HCT116 (cell line): ENCODE results near the gene TTR. TPM values are rescaled to one million over a fixed set of nuclear protein-coding genes. Genes with fewer than 3 reads are reported as not detected.

Source experiments
- ATAC-seq: fragments of 200-7000 bp; cut with Tn5 transposase; 2 replicates; pipeline ENCODE4 v1.9.1; 2020; ENCODE audit warnings: mild to moderate bottlenecking, moderate library complexity
- BruUV-seq: library from RNA; stranded (reverse); fragments of 400-500 nt; replicated peaks from 2 replicates; lab custom pipeline; 2021; lab: Mats Ljungman, UMichigan
- CTCF ChIA-PET: fragments of 300-600 bp; sonication (Branson Sonifier 250); formaldehyde crosslinking; loops from one replicate; lab custom pipeline; 2021; ENCODE audit warnings: antibody characterized with exemption; lab: Charles Lee
- POLR2A ChIA-PET: fragments of 300-600, 350-600 bp; sonication (Branson Sonifier 250); formaldehyde crosslinking; loops from one replicate; lab custom pipeline; 2021; ENCODE audit warnings: antibody characterized with exemption; lab: Charles Lee
- RAD21 ChIA-PET, 2 experiments: fragments of 300-600 bp; sonication (Branson Sonifier 250); formaldehyde crosslinking; loops; one replicate each; lab custom pipeline; 2023; ENCODE audit warnings: low total read pairs in 2 of 2; ENCODE audit not compliant: uncharacterized antibody in 2 of 2, unreplicated experiment in 2 of 2, low non-redundant PET in 1 of 2; lab: Charles Lee
- DNase-seq: peaks from one replicate; pipeline ENCODE4 v3.0.0-alpha.2; 2010; ENCODE audit warnings: low read depth, low spot score
- H2AFZ ChIP-seq: fragments of 200-600 bp; shearing (Covaris generic), sonication (generic); 2 replicates; pipeline ENCODE4 v1.6.1; 2017; ENCODE audit warnings: low read depth, mixed run types, mixed read lengths, antibody characterized with exemption, low read length; ENCODE audit not compliant: poor library complexity, severe bottlenecking
- H3K27ac ChIP-seq: 2 replicates; pipeline ENCODE4 v1.5.1; 2012; ENCODE audit warnings: low read depth, low read length
- H3K27me3 ChIP-seq: fragments of 200-600 bp; sonication (generic); 2 replicates; pipeline ENCODE4 v1.6.1; 2016; ENCODE audit warnings: mixed run types, low read length, mixed read lengths; ENCODE audit not compliant: insufficient read depth
- H3K36me3 ChIP-seq, 2 experiments: fragments of 200-500 bp in 1 of 2; fragments of 200-600 bp in 1 of 2; sonication (Bioruptor generic) in 1 of 2; sonication (generic) in 1 of 2; 2 replicates each; pipeline versions ENCODE4 v1.5.1 to v1.6.1; 2014 to 2016; ENCODE audit warnings: low read length in 2 of 2, inconsistent platforms in 1 of 2, mixed read lengths in 1 of 2, mixed run types in 1 of 2; ENCODE audit not compliant: insufficient read depth in 2 of 2, control insufficient read depth in 1 of 2
- H3K4me1 ChIP-seq, 2 experiments: fragments of 200-600 bp in 1 of 2; sonication (generic) in 1 of 2; 2 replicates each; pipeline versions ENCODE4 v1.5.1 to v1.6.1; 2012 to 2017; ENCODE audit warnings: low read length in 2 of 2, inconsistent platforms in 1 of 2, mild to moderate bottlenecking in 1 of 2, mixed read lengths in 1 of 2, mixed run types in 1 of 2, moderate library complexity in 1 of 2; ENCODE audit not compliant: insufficient read depth in 2 of 2, control insufficient read depth in 1 of 2
- H3K4me2 ChIP-seq: fragments of 200-600 bp; sonication (generic); 2 replicates; pipeline ENCODE4 v1.6.1; 2017; ENCODE audit warnings: mixed run types, low read length, mixed read lengths
- H3K4me3 ChIP-seq, 2 experiments: fragments of 200-600 bp in 1 of 2; sonication (generic) in 1 of 2; replicated peaks in 1 of 2; 2 replicates each; pipeline ENCODE4 v1.5.1; 2011 to 2016; ENCODE audit warnings: low read length in 2 of 2, control low read depth in 1 of 2, low read depth in 1 of 2, mild to moderate bottlenecking in 1 of 2, mixed read lengths in 1 of 2, mixed run types in 1 of 2
- H3K79me2 ChIP-seq: fragments of 200-600 bp; sonication (generic); 2 replicates; pipeline ENCODE4 v1.6.1; 2017; ENCODE audit warnings: mild to moderate bottlenecking, mixed run types, low read length, moderate library complexity, mixed read lengths; ENCODE audit not compliant: insufficient read depth
- H3K9ac ChIP-seq: fragments of 200-600 bp; sonication (generic); 2 replicates; pipeline ENCODE4 v1.6.1; 2016; ENCODE audit warnings: low read length, mixed read lengths
- H3K9me2 ChIP-seq: fragments of 200-600 bp; sonication (generic), shearing (Covaris generic); 2 replicates; pipeline ENCODE4 v1.6.1; 2017; ENCODE audit warnings: mixed run types, mild to moderate bottlenecking, moderate library complexity; ENCODE audit not compliant: insufficient read depth
- H3K9me3 ChIP-seq, 2 experiments: fragments of 200-500 bp in 1 of 2; fragments of 200-600 bp in 1 of 2; sonication (Bioruptor generic) in 1 of 2; sonication (generic) in 1 of 2; 2 replicates each; pipeline ENCODE4 v1.6.1; 2014 to 2017; ENCODE audit warnings: low read length in 2 of 2, mixed read lengths in 2 of 2, inconsistent platforms in 1 of 2, low read depth in 1 of 2, mild to moderate bottlenecking in 1 of 2, mixed run types in 1 of 2, moderate library complexity in 1 of 2; ENCODE audit not compliant: control insufficient read depth in 1 of 2, insufficient read depth in 1 of 2
- H4K20me1 ChIP-seq: fragments of 200-600 bp; sonication (generic), shearing (Covaris generic); 2 replicates; pipeline ENCODE4 v1.6.1; 2017; ENCODE audit warnings: mixed run types, mild to moderate bottlenecking, moderate library complexity; ENCODE audit not compliant: insufficient read depth
- ATF3 ChIP-seq: IDR thresholded peaks from 2 replicates; pipeline ENCODE4 v1.6.1; 2012
- FOSL1 ChIP-seq: IDR thresholded peaks from 2 replicates; pipeline ENCODE4 v1.6.1; 2012; ENCODE audit warnings: low read depth
- POLR2A ChIP-seq: IDR thresholded peaks from 2 replicates; pipeline ENCODE4 v1.7.0; 2011; ENCODE audit warnings: borderline replicate concordance; ENCODE audit not compliant: insufficient read depth, insufficient read length; ENCODE audit errors: extremely low read depth
- POLR2AphosphoS5 ChIP-seq: IDR thresholded peaks from 2 replicates; pipeline ENCODE4 v1.6.1; 2011; ENCODE audit warnings: mild to moderate bottlenecking, low read depth, low read length, moderate library complexity
- REST ChIP-seq: IDR thresholded peaks from 2 replicates; pipeline ENCODE4 v1.6.1; 2012; ENCODE audit warnings: low read depth
- ZFX ChIP-seq: fragments of 450-650 bp; IDR thresholded peaks from 2 replicates; pipeline ENCODE4 v1.6.1; 2017
- intact Hi-C: fragments of 100-400 bp; cut with micrococcal nuclease; formaldehyde crosslinking; loops from 2 replicates; pipeline ENCODE4 v1.10.0; 2022
- total RNA-seq: library from RNA; stranded (reverse); gene quantifications from one replicate; pipeline ENCODE4 v1.2.1, GENCODE V29; 2021; ENCODE audit not compliant: unreplicated experiment

Gene TTR
- total RNA-seq, 1 experiment from 2014 or later, result 1.2 TPM

GRCh38 chr18:31565345-31565744 lies 26.3 kb upstream of the TTR start:
- Histone ChIP-seq H3K4me1 (no peaks in the 10 kb centered on the region), H3K9me3 (no peaks in the 10 kb centered on the region)
- CTCF ChIA-PET, result interaction anchor here (1.0 to 1.1 kb wide), 2 partner anchors 140 to 255 kb away, joined by 3 read pairs; no protein-coding TSS in a partner anchor
- no peak for DNase-seq
- TF ChIP-seq REST, result no peak
- no peak for TF ChIP-seq POLR2AphosphoS5
- no peak for TF ChIP-seq ZFX
- TF ChIP-seq POLR2A, result no peak
- TF ChIP-seq ATF3, result no peak
- no peak for TF ChIP-seq FOSL1
- TF ChIP-seq, all 23 proteins: peak for 0
- Histone ChIP-seq H3K27ac (no peak overlapping the region), H3K4me3 (no peak overlapping the region), H3K79me2 (no peaks in the 10 kb centered on the region), H3K36me3 (no peaks in the 10 kb centered on the region), H4K20me1 (no peaks in the 10 kb centered on the region), H3K4me2 (no peak overlapping the region), H3K27me3 (no peaks in the 10 kb centered on the region), H3K9ac (no peak overlapping the region), H2AFZ (no peak overlapping the region), H3K9me2 (no peaks in the 10 kb centered on the region)
- BruUV-seq, result no TSS peak
- ChIA-PET RAD21 (no interaction called here), POLR2A (no interaction called here)
- intact Hi-C loops, result no loop called here
- ATAC-seq, result no peak
